Measurements from ENCODE around the gene COIL.

COIL gene

GRCh38 chr17:56935461-56935860 lies 25.4 kb downstream of the COIL start:
- DNase-seq (ENCODE audit: low spot score) = no peak

GRCh38 chr17:56934280-56934679 lies 26.6 kb downstream of the COIL start:
- DNase-seq (ENCODE audit: low spot score) = no peak

- DNase-seq (ENCODE audit: low spot score) = no peak
These were observed 27.0 kb downstream of the COIL start for GRCh38 chr17:56933868-56934267.

GRCh38 chr17:56933151-56933745 lies 27.6 kb downstream of the COIL start:
- DNase-seq (ENCODE audit: low spot score) = no peak

- DNase-seq (ENCODE audit: low spot score) = no peak
These were observed 30.0 kb downstream of the COIL start for GRCh38 chr17:56930739-56931337.

GRCh38 chr17:56929362-56929969 lies 31.4 kb downstream of the COIL start:
- DNase-seq (ENCODE audit: low spot score) = no peak

- DNase-seq (ENCODE audit: low spot score) = no peak
These were observed 32.3 kb downstream of the COIL start for GRCh38 chr17:56928586-56928985.

- no peak for DNase-seq (ENCODE audit: low spot score)
These were observed 34.1 kb downstream of the COIL start for GRCh38 chr17:56926704-56927103.

- no peak for DNase-seq (ENCODE audit: low spot score)
These were observed 34.6 kb downstream of the COIL start for GRCh38 chr17:56926270-56926669.

GRCh38 chr17:56925088-56925487 lies 35.8 kb downstream of the COIL start:
- DNase-seq (ENCODE audit: low spot score) = no peak

- no peak for DNase-seq (ENCODE audit: low spot score)
These were observed 41.1 kb downstream of the COIL start for GRCh38 chr17:56919717-56920116.

- DNase-seq (ENCODE audit: low spot score) = no peak
These were observed 41.9 kb downstream of the COIL start for GRCh38 chr17:56918916-56919315.

GRCh38 chr17:56917559-56918296 lies 43.1 kb downstream of the COIL start:
- no peak for DNase-seq (ENCODE audit: low spot score)

GRCh38 chr17:56914581-56915273 lies 46.1 kb downstream of the COIL start:
- DNase-seq (ENCODE audit: low spot score) = no peak

GRCh38 chr17:56913867-56914580 lies 46.8 kb downstream of the COIL start, which contains the start of gene TRIM25:
Gene TRIM25 (minus strand): TSS chr17:56914049. CDS start chr17:56913988, 61 bp downstream.
- DNase-seq (ENCODE audit: low spot score) = peak; percentile 72

- DNase-seq (ENCODE audit: low spot score) = no peak
These were observed 47.4 kb downstream of the COIL start for GRCh38 chr17:56913353-56913866.

- DNase-seq (ENCODE audit: low spot score) = no peak
These were observed 47.9 kb downstream of the COIL start for GRCh38 chr17:56913000-56913311.

- DNase-seq (ENCODE audit: low spot score) = no peak
These were observed 48.5 kb downstream of the COIL start for GRCh38 chr17:56912105-56912999.

- no peak for DNase-seq (ENCODE audit: low spot score)
These were observed 50.2 kb downstream of the COIL start for GRCh38 chr17:56910509-56911235.

Data from SK-N-DZ (cell line).